ENCODE measurements around the gene SLC30A3.

Gene SLC30A3

DNA sequence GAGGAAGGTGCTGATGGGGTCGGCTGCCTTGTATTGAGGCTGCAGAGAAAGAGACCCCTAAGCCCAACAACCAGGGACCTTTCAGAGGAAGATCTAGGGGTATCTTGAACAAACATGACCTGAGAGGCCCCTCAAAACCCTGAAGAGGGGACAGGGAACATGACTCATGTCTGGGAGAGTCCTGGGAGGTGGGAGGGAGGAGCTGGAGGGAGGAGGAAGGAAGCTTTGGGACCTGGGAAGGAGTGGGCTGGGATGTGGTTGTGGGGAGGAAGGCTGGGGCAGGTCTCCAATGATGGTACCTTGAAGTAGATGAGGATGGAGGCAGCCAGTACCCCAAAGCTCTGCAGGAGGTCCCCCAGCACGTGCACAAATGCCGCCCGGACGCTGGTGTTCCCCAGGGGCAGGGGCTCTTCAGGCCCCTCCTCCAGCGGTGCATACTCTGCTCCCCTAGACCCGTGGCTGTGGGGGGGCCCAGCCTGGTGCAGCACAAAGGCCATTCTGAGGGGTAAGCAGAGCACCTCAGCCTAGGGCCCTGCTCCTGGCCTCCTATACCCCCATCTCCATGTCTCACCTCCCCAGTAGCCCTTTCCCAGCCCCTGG lies 5.9 kb downstream of the SLC30A3 start:
- TF ChIP-seq POLR2AphosphoS5 (IDR thresholded peaks at IDR 0.05; ENCODE audit: low read depth, low read length) (no peak), FOXP2 (optimal IDR thresholded peaks at IDR 0.05; ENCODE audit: borderline replicate concordance, extremely low read depth, extremely low read length, insufficient read depth) (no peak), SIN3A (IDR thresholded peaks at IDR 0.05; ENCODE audit: borderline replicate concordance, insufficient read depth, low read length) (no peak), TAF1 (IDR thresholded peaks at IDR 0.05; ENCODE audit: borderline replicate concordance, insufficient read depth, low read length) (no peak)
- TF ChIP-seq, protein P1, sequence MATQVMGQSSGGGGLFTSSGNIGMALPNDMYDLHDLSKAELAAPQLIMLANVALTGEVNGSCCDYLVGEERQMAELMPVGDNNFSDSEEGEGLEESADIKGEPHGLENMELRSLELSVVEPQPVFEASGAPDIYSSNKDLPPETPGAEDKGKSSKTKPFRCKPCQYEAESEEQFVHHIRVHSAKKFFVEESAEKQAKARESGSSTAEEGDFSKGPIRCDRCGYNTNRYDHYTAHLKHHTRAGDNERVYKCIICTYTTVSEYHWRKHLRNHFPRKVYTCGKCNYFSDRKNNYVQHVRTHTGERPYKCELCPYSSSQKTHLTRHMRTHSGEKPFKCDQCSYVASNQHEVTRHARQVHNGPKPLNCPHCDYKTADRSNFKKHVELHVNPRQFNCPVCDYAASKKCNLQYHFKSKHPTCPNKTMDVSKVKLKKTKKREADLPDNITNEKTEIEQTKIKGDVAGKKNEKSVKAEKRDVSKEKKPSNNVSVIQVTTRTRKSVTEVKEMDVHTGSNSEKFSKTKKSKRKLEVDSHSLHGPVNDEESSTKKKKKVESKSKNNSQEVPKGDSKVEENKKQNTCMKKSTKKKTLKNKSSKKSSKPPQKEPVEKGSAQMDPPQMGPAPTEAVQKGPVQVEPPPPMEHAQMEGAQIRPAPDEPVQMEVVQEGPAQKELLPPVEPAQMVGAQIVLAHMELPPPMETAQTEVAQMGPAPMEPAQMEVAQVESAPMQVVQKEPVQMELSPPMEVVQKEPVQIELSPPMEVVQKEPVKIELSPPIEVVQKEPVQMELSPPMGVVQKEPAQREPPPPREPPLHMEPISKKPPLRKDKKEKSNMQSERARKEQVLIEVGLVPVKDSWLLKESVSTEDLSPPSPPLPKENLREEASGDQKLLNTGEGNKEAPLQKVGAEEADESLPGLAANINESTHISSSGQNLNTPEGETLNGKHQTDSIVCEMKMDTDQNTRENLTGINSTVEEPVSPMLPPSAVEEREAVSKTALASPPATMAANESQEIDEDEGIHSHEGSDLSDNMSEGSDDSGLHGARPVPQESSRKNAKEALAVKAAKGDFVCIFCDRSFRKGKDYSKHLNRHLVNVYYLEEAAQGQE (IDR thresholded peaks at IDR 0.05; ENCODE audit: insufficient read depth in 1 of 2, low read depth in 2 of 2, low read length in 2 of 2), result no peak

DNA sequence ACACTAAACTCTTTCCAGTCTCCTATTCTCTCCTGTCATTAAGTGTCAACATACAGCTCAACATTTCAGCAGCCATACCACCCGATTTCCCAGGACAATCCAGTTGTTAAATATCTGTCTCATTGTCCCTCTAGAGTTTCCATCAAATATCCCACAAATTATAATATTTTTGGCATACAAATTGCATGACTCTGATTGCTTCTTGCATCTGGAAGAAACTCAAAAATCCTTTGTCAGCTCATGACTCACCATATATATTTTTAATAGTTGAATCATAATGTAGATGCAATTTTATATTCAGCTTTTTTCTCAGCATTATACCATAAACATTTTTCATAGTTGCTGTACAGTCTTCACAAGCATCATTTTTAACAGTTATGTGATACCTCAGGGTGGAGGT lies 7.2 kb downstream of the SLC30A3 start:
- TF ChIP-seq SIN3A (IDR thresholded peaks at IDR 0.05; ENCODE audit: borderline replicate concordance, insufficient read depth, low read length) (no peak), FOXP2 (optimal IDR thresholded peaks at IDR 0.05; ENCODE audit: borderline replicate concordance, extremely low read depth, extremely low read length, insufficient read depth) (no peak), POLR2AphosphoS5 (IDR thresholded peaks at IDR 0.05; ENCODE audit: low read depth, low read length) (no peak), TAF1 (IDR thresholded peaks at IDR 0.05; ENCODE audit: borderline replicate concordance, insufficient read depth, low read length) (no peak)
- TF ChIP-seq, protein P1 (IDR thresholded peaks at IDR 0.05; ENCODE audit: insufficient read depth in 1 of 2, low read depth in 2 of 2, low read length in 2 of 2), result no peak

DNA sequence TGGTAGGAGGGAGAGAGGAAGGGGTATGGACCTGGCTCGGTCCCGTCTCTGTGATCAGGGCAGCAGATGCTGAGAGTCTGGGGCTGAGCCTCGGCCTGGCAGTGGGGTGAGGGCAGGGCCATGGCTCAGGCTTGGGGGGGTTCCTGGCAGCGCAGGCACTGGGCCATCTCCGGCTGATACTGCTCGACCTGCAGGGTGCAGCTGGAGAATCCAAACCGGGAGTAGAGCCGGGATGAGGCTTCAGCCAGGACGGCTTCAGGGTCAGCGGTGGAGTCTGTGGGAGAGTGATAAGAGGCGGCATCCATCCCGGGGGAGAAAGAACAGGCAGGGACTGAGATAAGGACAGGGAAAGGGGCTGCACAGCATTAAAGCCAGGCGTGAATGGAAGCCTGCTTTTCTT lies 7.7 kb downstream of the SLC30A3 start:
- TF ChIP-seq POLR2AphosphoS5 (IDR thresholded peaks at IDR 0.05; ENCODE audit: low read depth, low read length), result no peak
- TF ChIP-seq, protein P1 (IDR thresholded peaks at IDR 0.05; ENCODE audit: insufficient read depth in 1 of 2, low read depth in 2 of 2, low read length in 2 of 2), result no peak
- TF ChIP-seq TAF1 (IDR thresholded peaks at IDR 0.05; ENCODE audit: borderline replicate concordance, insufficient read depth, low read length), result no peak
- TF ChIP-seq FOXP2 (optimal IDR thresholded peaks at IDR 0.05; ENCODE audit: borderline replicate concordance, extremely low read depth, extremely low read length, insufficient read depth), result no peak
- no peak for TF ChIP-seq SIN3A (IDR thresholded peaks at IDR 0.05; ENCODE audit: borderline replicate concordance, insufficient read depth, low read length)

DNA sequence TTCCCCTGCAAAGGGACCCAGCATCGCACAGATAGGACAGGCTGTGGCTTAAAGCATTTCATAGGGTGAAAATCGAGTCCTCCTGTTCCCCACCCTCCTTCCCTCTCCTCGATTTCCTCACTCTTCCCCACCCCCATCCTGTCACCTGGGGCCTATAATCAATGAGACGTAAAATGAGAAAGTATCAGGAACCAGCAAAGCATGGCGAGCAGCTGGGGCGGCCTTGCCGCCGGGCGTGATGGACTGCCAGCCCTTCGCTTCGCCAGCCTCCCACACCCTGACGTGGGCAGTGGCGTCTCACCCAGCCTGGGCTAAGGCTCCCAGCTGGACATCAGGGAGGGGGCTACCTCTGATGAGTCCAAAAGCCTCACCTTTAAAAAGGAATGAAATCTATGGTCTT lies 11.1 kb downstream of the SLC30A3 start:
- TF ChIP-seq, protein P1 (IDR thresholded peaks at IDR 0.05; ENCODE audit: insufficient read depth in 1 of 2, low read depth in 2 of 2, low read length in 2 of 2), result no peak
- TF ChIP-seq SIN3A (IDR thresholded peaks at IDR 0.05; ENCODE audit: borderline replicate concordance, insufficient read depth, low read length) (no peak), FOXP2 (optimal IDR thresholded peaks at IDR 0.05; ENCODE audit: borderline replicate concordance, extremely low read depth, extremely low read length, insufficient read depth) (no peak), POLR2AphosphoS5 (IDR thresholded peaks at IDR 0.05; ENCODE audit: low read depth, low read length) (no peak), TAF1 (IDR thresholded peaks at IDR 0.05; ENCODE audit: borderline replicate concordance, insufficient read depth, low read length) (no peak)

Measured in PFSK-1 (cell line).